Measurements from ENCODE around the gene ADIPOR2. TPM values are rescaled to one million over a fixed set of nuclear protein-coding genes. Genes with fewer than 3 reads are reported as not detected.

The ADIPOR2 gene
- total RNA-seq, 1 donor from 2014 or later: 22.7 TPM

- Histone ChIP-seq H3K27me3 (ENCODE audit: control insufficient read depth, insufficient read depth, low read length) (peaks cover 15% of the 10 kb centered on the region), H3K4me3 (ENCODE audit: low read depth, low read length) (no peak overlapping the region), H3K36me3 (ENCODE audit: control insufficient read depth, insufficient read depth, low read length) (no peaks in the 10 kb centered on the region)
- DNase-seq (ENCODE audit: low read depth): no peak
- TF ChIP-seq CTCF (IDR thresholded peaks at IDR 0.05; ENCODE audit: insufficient read depth, low read length, poor library complexity, severe bottlenecking): no peak
Measured at GRCh38 chr12:1811948-1812291, 121.0 kb downstream of the ADIPOR2 start.

- Histone ChIP-seq H3K27me3 (ENCODE audit: control insufficient read depth, insufficient read depth, low read length) (peaks cover 15% of the 10 kb centered on the region), H3K4me3 (ENCODE audit: low read depth, low read length) (no peak overlapping the region), H3K36me3 (ENCODE audit: control insufficient read depth, insufficient read depth, low read length) (no peaks in the 10 kb centered on the region)
- no peak for DNase-seq (ENCODE audit: low read depth)
- TF ChIP-seq CTCF (IDR thresholded peaks at IDR 0.05; ENCODE audit: insufficient read depth, low read length, poor library complexity, severe bottlenecking): no peak
Measured at GRCh38 chr12:1812650-1813302, 121.9 kb downstream of the ADIPOR2 start.

- Histone ChIP-seq H3K36me3 (ENCODE audit: control insufficient read depth, insufficient read depth, low read length) (no peaks in the 10 kb centered on the region), H3K4me3 (ENCODE audit: low read depth, low read length) (no peak overlapping the region), H3K27me3 (ENCODE audit: control insufficient read depth, insufficient read depth, low read length) (peaks cover 18% of the 10 kb centered on the region)
- TF ChIP-seq CTCF (IDR thresholded peaks at IDR 0.05; ENCODE audit: insufficient read depth, low read length, poor library complexity, severe bottlenecking): no peak
- no peak for DNase-seq (ENCODE audit: low read depth)
Measured at GRCh38 chr12:1814266-1814665, 123.4 kb downstream of the ADIPOR2 start.

GRCh38 chr12:1815108-1815507, 124.2 kb downstream of the ADIPOR2 start:
- Histone ChIP-seq H3K4me3 (ENCODE audit: low read depth, low read length) (no peak overlapping the region), H3K36me3 (ENCODE audit: control insufficient read depth, insufficient read depth, low read length) (no peaks in the 10 kb centered on the region), H3K27me3 (ENCODE audit: control insufficient read depth, insufficient read depth, low read length) (peaks cover 27% of the 10 kb centered on the region)
- DNase-seq (ENCODE audit: low read depth): no peak
- TF ChIP-seq CTCF (IDR thresholded peaks at IDR 0.05; ENCODE audit: insufficient read depth, low read length, poor library complexity, severe bottlenecking): no peak

GRCh38 chr12:1815814-1816729, 125.2 kb downstream of the ADIPOR2 start:
- Histone ChIP-seq H3K36me3 (ENCODE audit: control insufficient read depth, insufficient read depth, low read length) (no peaks in the 10 kb centered on the region), H3K27me3 (ENCODE audit: control insufficient read depth, insufficient read depth, low read length) (peaks cover 36% of the 10 kb centered on the region), H3K4me3 (ENCODE audit: low read depth, low read length) (no peak overlapping the region)
- no peak for DNase-seq (ENCODE audit: low read depth)
- no peak for TF ChIP-seq CTCF (IDR thresholded peaks at IDR 0.05; ENCODE audit: insufficient read depth, low read length, poor library complexity, severe bottlenecking)
